HG02885 (cell line): Measurements from ENCODE around the gene ADAD2.

ENCODE experiments used
- ATAC-seq: cut with Tn5 transposase; IDR thresholded peaks from one replicate; pipeline ENCODE4 v1.9.1; 2021; ENCODE audit warnings: mild to moderate bottlenecking; ENCODE audit not compliant: unreplicated experiment, poor library complexity

Gene ADAD2

GRCh38 chr16:84243732-84244131 lies 52.8 kb downstream of the ADAD2 start:
- no peak for ATAC-seq

- ATAC-seq = no peak
These were observed 53.8 kb downstream of the ADAD2 start for GRCh38 chr16:84244728-84245127.

GRCh38 chr16:84245956-84246678 lies 55.2 kb downstream of the ADAD2 start:
- no peak for ATAC-seq

GRCh38 chr16:84246679-84247077 lies 55.7 kb downstream of the ADAD2 start:
- no peak for ATAC-seq
